Effector memory CD4-positive, alpha-beta T cell (primary cell): ENCODE measurements around the gene SEC31B.

Source experiments
- DNase-seq, 3 donors: peaks; one replicate each; pipeline ENCODE4 v3.0.0-alpha.2; 2020
- H3K27ac ChIP-seq: 2 replicates; pipeline ENCODE4 v1.7.0; 2013; ENCODE audit warnings: mild to moderate bottlenecking, low read length, moderate library complexity; ENCODE audit not compliant: insufficient read depth, poor library complexity, severe bottlenecking
- H3K27me3 ChIP-seq: replicated peaks from 2 replicates; pipeline ENCODE4 v1.7.0; 2013; ENCODE audit warnings: mild to moderate bottlenecking, low read length; ENCODE audit not compliant: insufficient read depth, control insufficient read depth, poor library complexity, severe bottlenecking
- H3K36me3 ChIP-seq: 2 replicates; pipeline ENCODE4 v1.7.0; 2013; ENCODE audit warnings: mild to moderate bottlenecking, low read length, moderate library complexity; ENCODE audit not compliant: control insufficient read depth, insufficient read depth
- H3K4me1 ChIP-seq: 2 replicates; pipeline ENCODE4 v1.7.0; 2013; ENCODE audit warnings: low read length, mild to moderate bottlenecking; ENCODE audit not compliant: control insufficient read depth, insufficient read depth, poor library complexity, severe bottlenecking
- H3K4me3 ChIP-seq: 2 replicates; pipeline ENCODE4 v1.7.0; 2013; ENCODE audit warnings: low read length, low read depth, mild to moderate bottlenecking; ENCODE audit not compliant: insufficient read depth, poor library complexity, severe bottlenecking
- H3K9me3 ChIP-seq: 2 replicates; pipeline ENCODE4 v1.7.0; 2013; ENCODE audit warnings: mild to moderate bottlenecking, low read length, moderate library complexity; ENCODE audit not compliant: control insufficient read depth

Gene SEC31B

DNA sequence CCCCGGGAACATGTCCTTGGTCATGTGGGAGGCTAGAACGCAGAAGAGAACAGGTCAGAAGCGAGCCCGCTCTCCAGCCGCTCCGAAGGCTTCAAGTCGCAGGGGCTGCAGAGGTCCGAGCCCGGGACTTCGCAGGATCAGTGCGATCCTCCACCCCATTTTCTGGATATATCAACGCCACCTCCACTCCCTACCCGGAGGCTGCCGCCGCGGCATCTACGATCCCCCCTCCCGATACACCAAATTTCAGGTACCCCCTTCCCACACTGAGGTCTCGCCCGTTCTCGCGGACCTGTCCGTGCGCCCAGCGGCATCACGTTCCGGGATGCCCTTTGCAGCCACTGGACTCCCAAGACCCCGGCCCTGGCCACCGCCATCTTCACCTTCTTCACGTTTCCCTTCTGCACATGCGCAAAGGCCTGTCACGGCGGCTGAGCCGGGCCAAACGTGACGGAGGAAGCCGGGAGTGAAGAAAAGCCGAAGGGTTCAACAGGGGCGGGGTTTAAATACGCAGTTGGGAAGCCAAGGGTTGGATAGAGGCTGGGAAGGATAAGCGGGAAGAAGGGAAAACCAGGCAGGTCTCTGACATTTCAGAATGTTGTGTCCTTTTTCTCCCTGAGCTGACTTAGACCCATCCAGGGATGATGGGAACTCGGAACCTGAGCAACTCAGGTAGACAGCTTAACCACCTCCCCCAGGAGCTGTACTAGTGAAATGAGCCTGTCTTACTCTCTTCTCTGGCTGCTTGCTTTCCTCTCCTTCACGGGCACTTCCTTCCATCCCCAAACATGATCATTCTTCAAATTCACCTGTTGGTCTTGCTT, 10.0 kb upstream of the SEC31B start, which contains the start of gene NDUFB8:
TSS of gene NDUFB8 (minus strand) at position 397 of the 824 bp plus-strand sequence. CDS start at position 377, 20 bp downstream.
- no peaks in the 10 kb centered on the region for H3K9me3 ChIP-seq
- peak; percentile 69 to 80 (median 75) for DNase-seq
- H3K27me3 ChIP-seq, result no peaks in the 10 kb centered on the region
- peak within 1 kb of the TSS; percentile 85 for H3K27ac ChIP-seq
- H3K36me3 ChIP-seq, result peaks cover 16% of the 10 kb centered on the region
- H3K4me3 ChIP-seq, result peak within 1 kb of the TSS; percentile 94
- peaks cover 5% of the 10 kb centered on the region for H3K4me1 ChIP-seq

DNA sequence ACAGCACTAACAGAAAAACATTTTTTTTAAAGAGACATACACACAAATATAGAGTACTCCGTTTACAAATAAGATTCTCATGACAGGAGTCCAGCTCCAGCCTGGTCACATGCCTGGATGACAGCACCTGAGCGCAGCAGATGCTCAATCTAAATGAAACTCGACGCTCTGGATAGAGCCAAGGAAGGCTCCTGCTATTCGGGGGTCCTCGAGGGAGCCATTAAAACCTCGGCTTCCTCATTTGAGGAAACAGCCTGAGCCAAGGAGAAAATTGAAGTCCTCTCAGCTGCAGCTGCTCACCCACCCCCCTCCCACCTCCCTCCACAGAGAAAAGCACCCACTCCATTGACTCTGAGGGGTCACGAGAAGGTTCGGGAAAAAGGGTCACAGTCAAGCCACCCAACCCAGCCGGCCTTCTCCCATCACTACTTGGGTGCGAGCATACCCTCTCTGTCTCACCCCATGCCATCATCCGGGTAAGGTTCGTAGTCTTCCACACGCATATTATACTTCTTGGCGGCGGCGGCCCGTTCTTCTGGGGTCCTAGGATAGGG, 9.3 kb upstream of the SEC31B start:
- DNase-seq, result no peak

DNA sequence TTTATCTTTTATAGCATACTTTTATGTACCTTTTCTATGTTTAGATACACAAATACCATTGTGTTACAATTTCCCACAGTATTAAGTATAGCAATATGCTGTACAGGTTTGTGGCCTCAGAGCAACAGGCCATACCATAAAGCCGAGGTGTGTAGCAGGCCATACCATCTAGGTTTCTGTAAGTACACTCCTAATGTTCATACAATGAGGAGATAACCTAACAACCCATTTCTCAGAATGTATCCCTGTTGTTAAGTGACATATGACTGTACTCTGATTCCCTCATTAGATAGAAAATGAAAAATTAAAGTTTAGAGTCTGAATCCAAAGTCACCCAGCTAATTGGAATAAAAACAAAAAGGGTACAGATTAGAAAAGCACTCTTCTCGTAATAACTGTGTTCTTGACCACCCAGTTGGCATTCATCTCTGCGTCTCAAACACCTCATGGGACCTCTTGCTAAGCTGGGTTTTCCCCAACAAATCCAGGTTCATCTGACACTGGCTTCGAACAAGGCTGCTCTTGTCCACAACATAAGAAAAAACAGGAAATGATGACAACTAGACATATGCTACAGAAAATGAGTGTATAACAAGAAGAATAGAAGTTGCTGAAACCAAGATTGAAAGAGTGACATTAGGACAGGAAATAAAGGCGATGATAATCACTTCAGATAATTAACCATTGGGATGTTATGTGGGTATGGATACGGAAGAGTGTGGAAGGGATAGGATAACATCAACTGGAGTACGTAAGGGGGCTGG, 8.6 kb upstream of the SEC31B start:
- Histone ChIP-seq H3K36me3 (peaks cover 25% of the 10 kb centered on the region), H3K4me1 (peaks cover 5% of the 10 kb centered on the region), H3K9me3 (no peaks in the 10 kb centered on the region), H3K27me3 (no peaks in the 10 kb centered on the region), H3K27ac (peak overlapping the region; percentile 85), H3K4me3 (peak overlapping the region; percentile 94)
- no peak for DNase-seq

More for the DNA sequence above, 9.3 kb upstream of the SEC31B start:
- no peaks in the 10 kb centered on the region for H3K27me3 ChIP-seq
- H3K4me3 ChIP-seq, result peak overlapping the region; percentile 94
- peaks cover 5% of the 10 kb centered on the region for H3K4me1 ChIP-seq
- H3K36me3 ChIP-seq, result peaks cover 19% of the 10 kb centered on the region
- no peaks in the 10 kb centered on the region for H3K9me3 ChIP-seq
- H3K27ac ChIP-seq, result peak overlapping the region; percentile 85

DNA sequence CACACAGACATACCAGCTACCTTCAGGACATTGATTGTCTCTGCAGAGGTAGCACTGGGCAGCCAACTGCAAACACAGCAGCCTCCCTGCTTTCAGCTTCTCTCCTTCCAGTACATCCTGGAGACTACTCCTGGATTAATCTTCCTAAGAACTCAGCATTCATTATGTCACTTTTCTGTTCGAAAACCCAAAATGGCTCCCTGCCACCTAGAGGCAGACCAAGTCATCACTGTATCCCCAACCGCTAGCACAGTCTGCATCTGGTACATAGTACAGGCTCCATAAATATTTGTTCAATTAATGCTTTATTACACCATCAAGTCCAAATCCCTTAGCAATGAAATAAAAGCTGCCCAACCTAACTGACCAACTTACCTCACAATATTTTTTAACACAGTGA, 5.0 kb upstream of the SEC31B start:
- Histone ChIP-seq H3K9me3 (no peaks in the 10 kb centered on the region), H3K27ac (no peak overlapping the region), H3K36me3 (peaks cover 25% of the 10 kb centered on the region)

DNA sequence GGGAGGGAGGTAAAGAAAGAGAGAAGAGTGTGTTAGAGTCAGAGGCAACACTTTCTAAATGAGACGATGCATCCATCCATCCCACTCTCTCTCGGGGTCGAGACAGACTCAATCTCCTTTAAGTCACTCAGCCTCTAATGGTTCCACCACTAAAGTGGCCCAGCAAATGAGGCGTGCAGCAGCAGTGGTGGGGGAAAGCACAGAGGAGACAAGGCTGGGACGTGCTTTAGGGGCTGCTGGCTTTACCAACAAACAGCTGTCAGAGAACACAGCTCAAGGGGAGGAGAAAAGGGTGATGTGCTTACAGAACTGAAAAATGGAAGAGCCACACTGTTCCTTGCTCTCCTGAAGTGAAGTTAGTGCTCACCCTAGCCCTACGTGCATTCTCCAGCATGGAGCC, 4.5 kb upstream of the SEC31B start:
- Histone ChIP-seq H3K27me3 (no peaks in the 10 kb centered on the region), H3K9me3 (no peaks in the 10 kb centered on the region), H3K4me1 (no peaks in the 10 kb centered on the region), H3K4me3 (no peak overlapping the region), H3K27ac (no peak overlapping the region), H3K36me3 (peaks cover 25% of the 10 kb centered on the region)
- no peak for DNase-seq

More for the DNA sequence above, 5.0 kb upstream of the SEC31B start:
- H3K27me3 ChIP-seq, result no peaks in the 10 kb centered on the region
- DNase-seq, result no peak
- H3K4me1 ChIP-seq, result no peaks in the 10 kb centered on the region
- H3K4me3 ChIP-seq, result no peak overlapping the region

DNA sequence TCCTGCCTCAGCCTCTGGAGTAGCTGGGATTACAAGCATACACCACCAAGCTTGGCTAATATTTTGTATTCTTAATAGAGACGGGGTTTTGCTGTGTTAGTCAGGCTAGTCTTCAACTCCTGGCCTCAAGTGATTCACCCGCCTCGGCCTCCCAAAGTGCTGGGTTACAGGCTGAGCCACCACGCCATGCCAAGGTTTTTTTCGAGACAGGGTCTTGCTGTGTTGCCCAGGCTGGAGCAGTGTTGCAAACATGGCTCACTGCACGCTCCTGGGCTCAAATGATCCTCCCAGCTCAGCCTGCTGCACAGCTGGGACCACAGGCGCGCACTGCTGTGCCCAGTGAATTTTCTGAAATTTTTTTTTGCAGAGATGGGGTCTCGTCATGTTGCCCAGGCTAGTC, 3.3 kb upstream of the SEC31B start:
- H3K9me3 ChIP-seq, result no peaks in the 10 kb centered on the region
- no peaks in the 10 kb centered on the region for H3K4me1 ChIP-seq
- peaks cover 25% of the 10 kb centered on the region for H3K36me3 ChIP-seq
- DNase-seq, result no peak
- no peaks in the 10 kb centered on the region for H3K27me3 ChIP-seq
- H3K27ac ChIP-seq, result no peak overlapping the region
- H3K4me3 ChIP-seq, result no peak overlapping the region

DNA sequence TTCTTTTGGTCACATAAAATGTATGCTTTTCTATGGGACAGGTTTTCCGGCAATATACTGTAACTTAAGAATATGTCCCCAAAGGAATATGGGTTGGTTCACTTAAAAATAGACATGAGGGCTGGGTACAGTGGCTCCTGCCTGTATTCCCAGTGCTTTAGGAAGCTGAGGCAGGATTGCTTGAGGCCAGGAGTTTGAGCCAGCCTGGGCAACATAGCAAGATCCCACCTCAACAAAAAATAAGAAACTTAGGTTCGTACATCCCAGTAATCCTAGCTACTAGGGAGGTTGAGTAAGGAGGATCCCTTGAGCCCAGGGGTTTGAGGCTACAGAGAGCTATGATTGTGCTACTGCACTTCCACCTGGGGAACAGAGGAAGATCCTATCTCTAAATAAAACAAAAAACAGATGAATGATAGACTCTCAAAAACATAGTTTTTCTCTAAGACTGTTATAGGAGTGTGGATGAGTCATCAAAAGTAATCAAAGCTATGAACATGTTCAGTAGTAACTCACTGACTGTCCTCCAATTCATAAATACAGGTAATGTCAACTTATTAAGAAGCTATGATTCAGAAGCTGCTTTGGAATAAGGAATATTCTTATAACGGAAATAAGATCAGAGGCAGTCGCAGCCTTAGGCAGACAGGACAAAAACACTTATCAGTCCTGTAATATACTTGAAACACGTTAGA, 2.6 kb upstream of the SEC31B start:
- Histone ChIP-seq H3K9me3 (no peaks in the 10 kb centered on the region), H3K36me3 (peaks cover 25% of the 10 kb centered on the region), H3K4me3 (no peak overlapping the region), H3K27ac (no peak overlapping the region), H3K27me3 (no peaks in the 10 kb centered on the region), H3K4me1 (no peaks in the 10 kb centered on the region)
- DNase-seq, result no peak

DNA sequence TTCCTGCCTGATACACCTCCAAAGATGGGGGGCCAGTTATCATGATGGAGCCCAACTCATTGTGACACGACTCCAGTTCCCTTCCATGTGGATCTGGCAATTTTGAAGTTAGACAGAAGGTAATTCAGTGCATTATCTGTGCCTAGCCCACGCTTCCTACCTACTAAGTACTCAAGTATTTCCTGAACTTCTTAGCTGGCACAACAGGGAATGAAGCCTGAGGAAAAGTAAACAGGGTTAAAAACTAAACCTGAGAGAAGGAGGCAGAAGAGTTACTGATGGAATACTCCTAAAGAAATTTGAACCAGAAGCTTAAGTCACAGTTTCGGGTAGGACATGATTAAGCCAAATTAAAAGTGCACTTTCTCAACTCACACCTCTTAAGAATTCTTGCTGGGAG, 1.1 kb upstream of the SEC31B start:
- Histone ChIP-seq H3K4me3 (no peak overlapping the region), H3K9me3 (no peaks in the 10 kb centered on the region), H3K4me1 (no peaks in the 10 kb centered on the region), H3K27ac (no peak overlapping the region), H3K36me3 (peaks cover 17% of the 10 kb centered on the region), H3K27me3 (no peaks in the 10 kb centered on the region)
- DNase-seq, result no peak

DNA sequence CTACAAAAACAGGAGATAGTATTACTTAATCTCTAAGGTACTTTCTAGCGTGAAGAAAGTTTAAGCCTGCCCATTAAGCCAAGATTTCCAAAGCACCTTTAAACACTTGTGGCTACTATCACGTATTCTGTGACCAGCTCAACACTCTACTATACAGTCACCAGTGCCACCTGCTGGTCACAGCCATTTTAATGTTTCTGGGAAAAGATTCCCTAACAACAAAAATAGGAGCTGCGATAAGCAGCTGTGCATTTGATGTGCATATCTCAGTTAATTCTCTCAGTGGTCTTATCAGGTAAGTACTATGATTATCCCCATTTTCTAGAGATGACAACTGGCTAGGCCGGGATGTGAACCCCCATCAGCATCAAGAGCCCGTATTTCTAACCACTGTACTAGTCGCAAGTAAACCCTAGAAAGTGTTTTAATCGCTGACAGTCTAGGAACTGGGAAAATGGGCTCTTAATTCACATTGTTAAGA, 860 bp downstream of the SEC31B start:
- Histone ChIP-seq H3K36me3 (peaks cover 14% of the 10 kb centered on the region), H3K4me1 (no peaks in the 10 kb centered on the region), H3K27me3 (no peaks in the 10 kb centered on the region), H3K4me3 (no peak overlapping the region), H3K27ac (no peak overlapping the region), H3K9me3 (no peaks in the 10 kb centered on the region)
- peak in 2 of 3 donors; percentile 21 to 41 for DNase-seq
